Liver (tissue), 9 donors: Measurements from ENCODE around the gene SZT2. TPM values are rescaled to one million over a fixed set of nuclear protein-coding genes. Genes with fewer than 3 reads are reported as not detected.

Experiments used
- DNase-seq: peaks from one replicate; pipeline ENCODE4 v3.0.0-alpha.2; 2017; ENCODE audit warnings: low spot score
- H3K27ac ChIP-seq, 2 donors: one replicate each; pipeline ENCODE4 v1.7.0; 2013; ENCODE audit warnings: inconsistent platforms in 2 of 2, low read length in 2 of 2, control low read depth in 1 of 2, low read depth in 1 of 2, mild to moderate bottlenecking in 1 of 2
- H3K27me3 ChIP-seq, 4 donors: one replicate each; pipeline versions ENCODE4 v1.6.1 to v1.7.0; 2013; ENCODE audit warnings: low read length in 3 of 4, inconsistent platforms in 1 of 4, mild to moderate bottlenecking in 1 of 4, moderate library complexity in 1 of 4; ENCODE audit not compliant: control insufficient read depth in 4 of 4, insufficient read depth in 4 of 4
- H3K36me3 ChIP-seq, 4 donors: one replicate each; pipeline versions ENCODE4 v1.6.1 to v1.7.0; 2013; ENCODE audit warnings: low read length in 3 of 4, mild to moderate bottlenecking in 3 of 4, low read depth in 1 of 4, moderate library complexity in 1 of 4; ENCODE audit not compliant: control insufficient read depth in 4 of 4, insufficient read depth in 3 of 4
- H3K4me1 ChIP-seq, 4 donors: one replicate each; pipeline versions ENCODE4 v1.6.1 to v1.7.0; 2013; ENCODE audit warnings: low read length in 3 of 4, mild to moderate bottlenecking in 3 of 4, moderate library complexity in 1 of 4; ENCODE audit not compliant: control insufficient read depth in 4 of 4, insufficient read depth in 4 of 4
- H3K4me3 ChIP-seq, 3 donors: one replicate each; pipeline versions ENCODE4 v1.6.1 to v1.7.0; 2013; ENCODE audit warnings: low read length in 3 of 3, control low read depth in 1 of 3, low read depth in 1 of 3, mild to moderate bottlenecking in 1 of 3
- H3K9ac ChIP-seq, 2 donors: one replicate each; pipeline ENCODE4 v1.7.0; 2013; ENCODE audit warnings: low read length in 2 of 2, mild to moderate bottlenecking in 2 of 2, moderate library complexity in 2 of 2, control low read depth in 1 of 2, low read depth in 1 of 2
- H3K9me3 ChIP-seq, 4 donors: one replicate each; pipeline versions ENCODE4 v1.6.1 to v1.7.0; 2013; ENCODE audit warnings: low read length in 3 of 4; ENCODE audit not compliant: control insufficient read depth in 4 of 4
- EGR1 ChIP-seq, 2 donors: IDR thresholded peaks; 2 replicates each; pipeline ENCODE4 v1.6.1; 2016 to 2018; ENCODE audit warnings: antibody characterized with exemption in 2 of 2, low read depth in 2 of 2
- FOXA1 ChIP-seq: IDR thresholded peaks from 2 replicates; pipeline ENCODE4 v1.6.1; 2016; ENCODE audit warnings: antibody characterized with exemption
- FOXA2 ChIP-seq: IDR thresholded peaks from 2 replicates; pipeline ENCODE4 v1.6.1; 2016; ENCODE audit warnings: antibody characterized with exemption
- GABPA ChIP-seq, 2 donors: IDR thresholded peaks in 1 of 2; conservative IDR thresholded peaks in 1 of 2; 2 replicates each; pipeline ENCODE4 v1.6.1; 2016; ENCODE audit warnings: antibody characterized with exemption in 2 of 2, mild to moderate bottlenecking in 1 of 2, moderate library complexity in 1 of 2
- HNF4A ChIP-seq, 2 donors: conservative IDR thresholded peaks; 2 replicates each; pipeline ENCODE4 v1.6.1; 2016; ENCODE audit warnings: antibody characterized with exemption in 2 of 2, mild to moderate bottlenecking in 2 of 2
- HNF4G ChIP-seq: IDR thresholded peaks from 2 replicates; pipeline ENCODE4 v1.6.1; 2016; ENCODE audit warnings: antibody characterized with exemption
- JUND ChIP-seq, 2 donors: IDR thresholded peaks; 2 replicates each; pipeline ENCODE4 v1.6.1; 2016; ENCODE audit warnings: antibody characterized with exemption in 2 of 2
- NR2F2 ChIP-seq: IDR thresholded peaks from 2 replicates; pipeline ENCODE4 v1.6.1; 2016; ENCODE audit warnings: antibody characterized with exemption
- RAD21 ChIP-seq, 2 donors: IDR thresholded peaks; 2 replicates each; pipeline ENCODE4 v1.6.1; 2016; ENCODE audit warnings: antibody characterized with exemption in 2 of 2, mild to moderate bottlenecking in 2 of 2
- RXRA ChIP-seq, 2 donors: IDR thresholded peaks; 2 replicates each; pipeline ENCODE4 v1.6.1; 2017 to 2018; ENCODE audit warnings: antibody characterized with exemption in 2 of 2, mild to moderate bottlenecking in 1 of 2
- SP1 ChIP-seq: IDR thresholded peaks from 2 replicates; pipeline ENCODE4 v1.6.1; 2018; ENCODE audit warnings: antibody characterized with exemption, mild to moderate bottlenecking
- TAF1 ChIP-seq: conservative IDR thresholded peaks from 2 replicates; pipeline ENCODE4 v1.6.1; 2016; ENCODE audit warnings: antibody characterized with exemption, mild to moderate bottlenecking
- YY1 ChIP-seq: IDR thresholded peaks from 2 replicates; pipeline ENCODE4 v1.6.1; 2016; ENCODE audit warnings: antibody characterized with exemption, mild to moderate bottlenecking
- WGBS: extraction: QIAGEN DNeasy Blood & Tissue Kit; methylation state at CpG from one replicate; pipeline ENCODE4 v1.1.7; 2013; 5-methylcytosine and 5-hydroxymethylcytosine counted together
- polyA plus RNA-seq, 2 donors: library from polyadenylated mRNA; stranded (reverse) in 1 of 2; unstranded in 1 of 2; fragments of 200-250 nt in 1 of 2; fragments of >200 nt in 1 of 2; fragmentation: Nextera tagmentation in 1 of 2; extraction: Ambion mirVana in 1 of 2; gene quantifications; one replicate each; pipeline versions ENCODE4 v1.2.1 to v1.2.3, GENCODE V29; 2013 to 2015
- total RNA-seq, 2 donors: library from RNA; depleted of rRNA; stranded (reverse); fragments of >200 nt; gene quantifications; one replicate each; pipeline ENCODE4 v1.2.3, GENCODE V29; 2014
- TF ChIP-seq, protein P1 (sequence below): IDR thresholded peaks from 2 replicates; pipeline ENCODE4 v1.6.1; 2016; ENCODE audit warnings: antibody characterized with exemption, mild to moderate bottlenecking
- TF ChIP-seq, protein P2 (sequence below): IDR thresholded peaks from 2 replicates; pipeline ENCODE4 v1.6.1; 2016; ENCODE audit warnings: antibody characterized with exemption
- TF ChIP-seq, protein P3 (sequence below): fragments of 150-350 bp; IDR thresholded peaks from 2 replicates; pipeline ENCODE4 v1.5.1; 2017; ENCODE audit warnings: improper control_type of control experiment, low read depth, low read length; ENCODE audit not compliant: missing input control
- TF ChIP-seq, protein P4 (sequence below): IDR thresholded peaks from 2 replicates; pipeline ENCODE4 v1.6.1; 2016; ENCODE audit warnings: antibody characterized with exemption
- TF ChIP-seq, protein P5 (sequence below): IDR thresholded peaks from 2 replicates; pipeline ENCODE4 v1.6.1; 2016; ENCODE audit warnings: antibody characterized with exemption
- donor health status: healthy.
- donor health status: healthy.
- donor health status: healthy.
- donor health status: healthy.
- donor health status: healthy.

Gene SZT2
- total and polyA plus RNA-seq, 4 donors = 4.8 to 31.0 (median 11.9) TPM

DNA sequence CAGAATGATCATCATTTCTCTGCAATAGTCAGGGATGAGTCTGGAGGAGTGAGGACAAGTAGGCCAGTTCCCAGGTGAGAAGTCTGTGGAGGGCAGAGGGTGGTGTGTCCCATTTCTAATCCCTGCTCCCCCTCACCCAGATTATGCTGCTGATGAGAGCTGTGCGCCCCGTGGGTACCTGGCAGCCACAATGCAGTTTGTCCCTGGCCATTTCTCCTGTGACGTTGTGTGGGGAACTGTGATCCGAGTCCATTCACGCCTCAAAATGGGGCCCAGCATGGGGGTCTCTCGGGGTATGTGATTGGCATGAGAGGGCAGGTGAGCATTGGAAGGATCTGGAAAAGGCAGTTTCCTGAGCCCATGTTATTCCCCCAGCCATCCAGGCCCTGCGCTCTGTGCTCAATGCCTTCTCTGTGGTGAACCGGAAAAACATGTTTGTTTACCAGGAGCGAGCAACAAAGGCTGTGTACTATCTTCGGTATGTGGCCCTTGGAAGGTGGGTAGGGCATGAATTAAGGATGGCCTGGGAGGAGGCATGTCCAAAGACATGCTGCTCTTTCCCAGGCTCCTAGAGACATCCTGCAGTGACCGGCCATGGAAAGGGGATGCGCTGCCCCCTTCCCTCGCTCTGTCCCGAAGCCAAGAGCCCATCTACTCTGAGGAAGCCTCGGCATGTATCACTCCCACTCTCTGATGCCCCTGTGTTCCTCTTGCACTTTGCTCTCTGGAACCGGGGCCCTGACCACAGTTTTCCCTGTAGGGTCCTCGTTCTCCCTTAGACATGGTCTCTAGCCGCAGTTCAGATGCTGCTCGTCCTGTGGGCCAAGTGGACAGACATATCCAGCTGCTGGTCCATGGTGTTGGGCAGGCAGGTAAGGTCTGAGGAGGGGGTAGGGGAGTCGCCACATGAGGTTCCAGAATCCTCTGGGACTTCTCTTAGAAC is 47.6 kb downstream of the SZT2 start:
- Histone ChIP-seq H3K4me1 (peaks cover 0 to 6% (median 0%) of the 10 kb centered on the region in 4 donors), H3K4me3 (no peak overlapping the region), H3K27ac (no peak overlapping the region), H3K27me3 (no peaks in the 10 kb centered on the region), H3K9ac (no peak overlapping the region), H3K36me3 (peaks cover 7 to 57% (median 32%) of the 10 kb centered on the region in 4 donors), H3K9me3 (no peaks in the 10 kb centered on the region)
- TF ChIP-seq, protein P1, sequence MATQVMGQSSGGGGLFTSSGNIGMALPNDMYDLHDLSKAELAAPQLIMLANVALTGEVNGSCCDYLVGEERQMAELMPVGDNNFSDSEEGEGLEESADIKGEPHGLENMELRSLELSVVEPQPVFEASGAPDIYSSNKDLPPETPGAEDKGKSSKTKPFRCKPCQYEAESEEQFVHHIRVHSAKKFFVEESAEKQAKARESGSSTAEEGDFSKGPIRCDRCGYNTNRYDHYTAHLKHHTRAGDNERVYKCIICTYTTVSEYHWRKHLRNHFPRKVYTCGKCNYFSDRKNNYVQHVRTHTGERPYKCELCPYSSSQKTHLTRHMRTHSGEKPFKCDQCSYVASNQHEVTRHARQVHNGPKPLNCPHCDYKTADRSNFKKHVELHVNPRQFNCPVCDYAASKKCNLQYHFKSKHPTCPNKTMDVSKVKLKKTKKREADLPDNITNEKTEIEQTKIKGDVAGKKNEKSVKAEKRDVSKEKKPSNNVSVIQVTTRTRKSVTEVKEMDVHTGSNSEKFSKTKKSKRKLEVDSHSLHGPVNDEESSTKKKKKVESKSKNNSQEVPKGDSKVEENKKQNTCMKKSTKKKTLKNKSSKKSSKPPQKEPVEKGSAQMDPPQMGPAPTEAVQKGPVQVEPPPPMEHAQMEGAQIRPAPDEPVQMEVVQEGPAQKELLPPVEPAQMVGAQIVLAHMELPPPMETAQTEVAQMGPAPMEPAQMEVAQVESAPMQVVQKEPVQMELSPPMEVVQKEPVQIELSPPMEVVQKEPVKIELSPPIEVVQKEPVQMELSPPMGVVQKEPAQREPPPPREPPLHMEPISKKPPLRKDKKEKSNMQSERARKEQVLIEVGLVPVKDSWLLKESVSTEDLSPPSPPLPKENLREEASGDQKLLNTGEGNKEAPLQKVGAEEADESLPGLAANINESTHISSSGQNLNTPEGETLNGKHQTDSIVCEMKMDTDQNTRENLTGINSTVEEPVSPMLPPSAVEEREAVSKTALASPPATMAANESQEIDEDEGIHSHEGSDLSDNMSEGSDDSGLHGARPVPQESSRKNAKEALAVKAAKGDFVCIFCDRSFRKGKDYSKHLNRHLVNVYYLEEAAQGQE = no peak
- no peak for TF ChIP-seq FOXA2
- TF ChIP-seq FOXA1 = no peak
- no peak for TF ChIP-seq RAD21 (IDR thresholded peaks at IDR 0.05)
- TF ChIP-seq HNF4A (conservative IDR thresholded peaks at IDR 0.05) = no peak
- TF ChIP-seq EGR1 (IDR thresholded peaks at IDR 0.05; ENCODE audit: low read depth in 2 of 2) = no peak
- DNase-seq = no peak
- 96% methylated on average over 20 of the region's 20 CpGs for WGBS

DNA sequence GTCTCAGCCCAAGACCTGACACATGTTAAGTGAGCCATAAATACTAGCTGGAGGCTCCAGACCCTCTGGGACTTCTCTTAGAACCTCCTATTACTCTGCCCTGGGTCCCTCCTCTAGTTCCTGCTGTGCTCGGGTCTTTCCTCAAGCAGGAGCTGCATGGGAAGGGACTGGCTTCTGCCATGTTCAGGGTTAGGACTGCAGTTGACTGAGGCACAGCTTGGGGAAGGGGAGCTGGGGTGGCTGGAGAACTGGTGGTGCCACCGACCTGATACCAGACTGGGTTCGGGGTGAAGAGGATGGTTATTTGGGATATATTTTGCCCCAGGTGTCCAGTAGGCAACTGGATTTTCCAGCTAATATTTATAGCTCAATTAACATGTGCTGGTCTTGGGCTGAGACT is 48.3 kb downstream of the SZT2 start:
- no peak for DNase-seq
- H3K36me3 ChIP-seq = peaks cover 6 to 57% (median 29%) of the 10 kb centered on the region in 4 donors
- no peak overlapping the region for H3K27ac ChIP-seq
- H3K9ac ChIP-seq = no peak overlapping the region
- H3K4me3 ChIP-seq = no peak overlapping the region
- H3K27me3 ChIP-seq = no peaks in the 10 kb centered on the region
- H3K4me1 ChIP-seq = peaks cover 0 to 6% (median 0%) of the 10 kb centered on the region in 4 donors
- no peaks in the 10 kb centered on the region for H3K9me3 ChIP-seq
- WGBS = 94% methylated on average over 3 of the region's 3 CpGs
- TF ChIP-seq, protein P2, sequence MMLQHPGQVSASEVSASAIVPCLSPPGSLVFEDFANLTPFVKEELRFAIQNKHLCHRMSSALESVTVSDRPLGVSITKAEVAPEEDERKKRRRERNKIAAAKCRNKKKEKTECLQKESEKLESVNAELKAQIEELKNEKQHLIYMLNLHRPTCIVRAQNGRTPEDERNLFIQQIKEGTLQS = no peak
- no peak for TF ChIP-seq FOXA1
- no peak for TF ChIP-seq RXRA (IDR thresholded peaks at IDR 0.05)
- TF ChIP-seq, protein P3, sequence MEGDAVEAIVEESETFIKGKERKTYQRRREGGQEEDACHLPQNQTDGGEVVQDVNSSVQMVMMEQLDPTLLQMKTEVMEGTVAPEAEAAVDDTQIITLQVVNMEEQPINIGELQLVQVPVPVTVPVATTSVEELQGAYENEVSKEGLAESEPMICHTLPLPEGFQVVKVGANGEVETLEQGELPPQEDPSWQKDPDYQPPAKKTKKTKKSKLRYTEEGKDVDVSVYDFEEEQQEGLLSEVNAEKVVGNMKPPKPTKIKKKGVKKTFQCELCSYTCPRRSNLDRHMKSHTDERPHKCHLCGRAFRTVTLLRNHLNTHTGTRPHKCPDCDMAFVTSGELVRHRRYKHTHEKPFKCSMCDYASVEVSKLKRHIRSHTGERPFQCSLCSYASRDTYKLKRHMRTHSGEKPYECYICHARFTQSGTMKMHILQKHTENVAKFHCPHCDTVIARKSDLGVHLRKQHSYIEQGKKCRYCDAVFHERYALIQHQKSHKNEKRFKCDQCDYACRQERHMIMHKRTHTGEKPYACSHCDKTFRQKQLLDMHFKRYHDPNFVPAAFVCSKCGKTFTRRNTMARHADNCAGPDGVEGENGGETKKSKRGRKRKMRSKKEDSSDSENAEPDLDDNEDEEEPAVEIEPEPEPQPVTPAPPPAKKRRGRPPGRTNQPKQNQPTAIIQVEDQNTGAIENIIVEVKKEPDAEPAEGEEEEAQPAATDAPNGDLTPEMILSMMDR = no peak
- TF ChIP-seq JUND (IDR thresholded peaks at IDR 0.05) = no peak
- TF ChIP-seq, protein P4, sequence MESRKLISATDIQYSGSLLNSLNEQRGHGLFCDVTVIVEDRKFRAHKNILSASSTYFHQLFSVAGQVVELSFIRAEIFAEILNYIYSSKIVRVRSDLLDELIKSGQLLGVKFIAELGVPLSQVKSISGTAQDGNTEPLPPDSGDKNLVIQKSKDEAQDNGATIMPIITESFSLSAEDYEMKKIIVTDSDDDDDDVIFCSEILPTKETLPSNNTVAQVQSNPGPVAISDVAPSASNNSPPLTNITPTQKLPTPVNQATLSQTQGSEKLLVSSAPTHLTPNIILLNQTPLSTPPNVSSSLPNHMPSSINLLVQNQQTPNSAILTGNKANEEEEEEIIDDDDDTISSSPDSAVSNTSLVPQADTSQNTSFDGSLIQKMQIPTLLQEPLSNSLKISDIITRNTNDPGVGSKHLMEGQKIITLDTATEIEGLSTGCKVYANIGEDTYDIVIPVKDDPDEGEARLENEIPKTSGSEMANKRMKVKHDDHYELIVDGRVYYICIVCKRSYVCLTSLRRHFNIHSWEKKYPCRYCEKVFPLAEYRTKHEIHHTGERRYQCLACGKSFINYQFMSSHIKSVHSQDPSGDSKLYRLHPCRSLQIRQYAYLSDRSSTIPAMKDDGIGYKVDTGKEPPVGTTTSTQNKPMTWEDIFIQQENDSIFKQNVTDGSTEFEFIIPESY = no peak
- no peak for TF ChIP-seq YY1
- TF ChIP-seq HNF4A (conservative IDR thresholded peaks at IDR 0.05) = no peak
- TF ChIP-seq NR2F2 = no peak
- TF ChIP-seq HNF4G = no peak
- no peak for TF ChIP-seq EGR1 (IDR thresholded peaks at IDR 0.05; ENCODE audit: low read depth in 2 of 2)
- TF ChIP-seq TAF1 = no peak
- TF ChIP-seq GABPA (IDR thresholded peaks at IDR 0.05 in 1 of 2, conservative IDR thresholded peaks at IDR 0.05 in 1 of 2) = no peak
- TF ChIP-seq, protein P5, sequence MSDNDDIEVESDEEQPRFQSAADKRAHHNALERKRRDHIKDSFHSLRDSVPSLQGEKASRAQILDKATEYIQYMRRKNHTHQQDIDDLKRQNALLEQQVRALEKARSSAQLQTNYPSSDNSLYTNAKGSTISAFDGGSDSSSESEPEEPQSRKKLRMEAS = no peak
- no peak for TF ChIP-seq SP1
- TF ChIP-seq, protein P1 = no peak
